ENCODE results near the gene KCNMB1. TPM values are rescaled to one million over a fixed set of nuclear protein-coding genes. Genes with fewer than 3 reads are reported as not detected.

Gene KCNMB1
- total and polyA plus RNA-seq, 10 of the 15 experiments (the other 5 are each of a cell fraction or from before 2014, with no cell fraction given) = 1.2 to 3.6 (median 2.6) TPM

DNA sequence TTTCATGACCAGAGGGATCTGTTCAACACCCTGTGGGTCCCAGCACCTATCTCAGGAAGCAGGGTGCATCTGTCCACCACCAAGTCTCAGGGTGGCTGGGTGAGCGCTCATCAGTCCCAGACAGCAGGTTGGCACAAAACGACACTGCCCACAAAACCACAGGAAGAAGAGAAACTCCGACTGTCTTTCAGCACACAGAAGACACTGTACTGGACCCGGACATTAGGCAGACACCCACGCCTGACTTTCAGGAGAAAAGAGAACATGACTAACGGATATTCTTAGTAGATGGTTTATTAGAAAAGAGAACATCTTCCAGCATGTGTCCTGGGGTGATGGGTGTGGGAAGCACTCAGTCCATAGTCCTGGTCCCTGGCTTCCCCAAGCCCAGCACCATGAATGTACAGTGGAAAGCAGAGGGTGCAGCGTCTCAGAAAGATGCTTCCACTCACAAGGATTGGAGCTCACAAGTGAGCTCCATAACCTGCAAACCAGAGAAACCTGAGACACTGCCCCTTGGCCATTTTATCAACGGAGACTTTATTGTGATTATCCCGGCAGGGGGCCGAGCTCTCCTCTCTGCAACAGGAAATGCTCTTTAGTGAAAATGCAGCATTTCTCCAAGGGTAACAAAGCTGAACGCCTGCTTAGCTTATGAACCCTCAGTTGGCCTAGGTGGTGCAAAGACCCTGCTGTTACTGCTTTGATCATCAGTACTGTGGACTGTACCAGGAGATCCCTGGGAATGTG lies 55.8 kb downstream of the KCNMB1 start (continued):
- TF ChIP-seq, protein P1, sequence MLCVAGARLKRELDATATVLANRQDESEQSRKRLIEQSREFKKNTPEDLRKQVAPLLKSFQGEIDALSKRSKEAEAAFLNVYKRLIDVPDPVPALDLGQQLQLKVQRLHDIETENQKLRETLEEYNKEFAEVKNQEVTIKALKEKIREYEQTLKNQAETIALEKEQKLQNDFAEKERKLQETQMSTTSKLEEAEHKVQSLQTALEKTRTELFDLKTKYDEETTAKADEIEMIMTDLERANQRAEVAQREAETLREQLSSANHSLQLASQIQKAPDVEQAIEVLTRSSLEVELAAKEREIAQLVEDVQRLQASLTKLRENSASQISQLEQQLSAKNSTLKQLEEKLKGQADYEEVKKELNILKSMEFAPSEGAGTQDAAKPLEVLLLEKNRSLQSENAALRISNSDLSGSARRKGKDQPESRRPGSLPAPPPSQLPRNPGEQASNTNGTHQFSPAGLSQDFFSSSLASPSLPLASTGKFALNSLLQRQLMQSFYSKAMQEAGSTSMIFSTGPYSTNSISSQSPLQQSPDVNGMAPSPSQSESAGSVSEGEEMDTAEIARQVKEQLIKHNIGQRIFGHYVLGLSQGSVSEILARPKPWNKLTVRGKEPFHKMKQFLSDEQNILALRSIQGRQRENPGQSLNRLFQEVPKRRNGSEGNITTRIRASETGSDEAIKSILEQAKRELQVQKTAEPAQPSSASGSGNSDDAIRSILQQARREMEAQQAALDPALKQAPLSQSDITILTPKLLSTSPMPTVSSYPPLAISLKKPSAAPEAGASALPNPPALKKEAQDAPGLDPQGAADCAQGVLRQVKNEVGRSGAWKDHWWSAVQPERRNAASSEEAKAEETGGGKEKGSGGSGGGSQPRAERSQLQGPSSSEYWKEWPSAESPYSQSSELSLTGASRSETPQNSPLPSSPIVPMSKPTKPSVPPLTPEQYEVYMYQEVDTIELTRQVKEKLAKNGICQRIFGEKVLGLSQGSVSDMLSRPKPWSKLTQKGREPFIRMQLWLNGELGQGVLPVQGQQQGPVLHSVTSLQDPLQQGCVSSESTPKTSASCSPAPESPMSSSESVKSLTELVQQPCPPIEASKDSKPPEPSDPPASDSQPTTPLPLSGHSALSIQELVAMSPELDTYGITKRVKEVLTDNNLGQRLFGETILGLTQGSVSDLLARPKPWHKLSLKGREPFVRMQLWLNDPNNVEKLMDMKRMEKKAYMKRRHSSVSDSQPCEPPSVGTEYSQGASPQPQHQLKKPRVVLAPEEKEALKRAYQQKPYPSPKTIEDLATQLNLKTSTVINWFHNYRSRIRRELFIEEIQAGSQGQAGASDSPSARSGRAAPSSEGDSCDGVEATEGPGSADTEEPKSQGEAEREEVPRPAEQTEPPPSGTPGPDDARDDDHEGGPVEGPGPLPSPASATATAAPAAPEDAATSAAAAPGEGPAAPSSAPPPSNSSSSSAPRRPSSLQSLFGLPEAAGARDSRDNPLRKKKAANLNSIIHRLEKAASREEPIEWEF (IDR thresholded peaks at IDR 0.05; ENCODE audit: insufficient replicate concordance, low read depth, low read length) = no peak
- TF ChIP-seq IKZF2 (IDR thresholded peaks at IDR 0.05) (peak; percentile 64 to 76), MYB (IDR thresholded peaks at IDR 0.05; ENCODE audit: borderline replicate concordance, low read depth, low read length) (0 out of 2 replicates have a peak, but pooled peaks have one; percentile 11), SMC3 (IDR thresholded peaks at IDR 0.05; ENCODE audit: borderline replicate concordance, low read length) (no peak; the same call in 1 of the 2 replicates), MXI1 (IDR thresholded peaks at IDR 0.05; ENCODE audit: low read depth, low read length) (no peak), RAD51 (IDR thresholded peaks at IDR 0.05) (no peak), NBN (IDR thresholded peaks at IDR 0.05) (no peak), KAT2A (conservative IDR thresholded peaks at IDR 0.05; ENCODE audit: control insufficient read depth, low read depth, low read length) (no peak), YBX1 (IDR thresholded peaks at IDR 0.05) (no peak), IRF4 (IDR thresholded peaks at IDR 0.05; ENCODE audit: low read depth, low read length) (no peak), CBX5 (IDR thresholded peaks at IDR 0.05; ENCODE audit: low read depth) (no peak), NR2C2 (IDR thresholded peaks at IDR 0.05; ENCODE audit: borderline replicate concordance, control insufficient read depth, insufficient read length, low read depth) (no peak), KDM1A (IDR thresholded peaks at IDR 0.05; ENCODE audit: borderline replicate concordance) (no peak), RELA (IDR thresholded peaks at IDR 0.05; ENCODE audit: borderline replicate concordance, partially characterized antibody) (no peak), CREB1 (IDR thresholded peaks at IDR 0.05; ENCODE audit: low read depth) (0 out of 2 replicates have a peak, but pooled peaks have one; percentile 30), SP1 (IDR thresholded peaks at IDR 0.05; ENCODE audit: low read depth, low read length) (no peak), ZNF274 (IDR thresholded peaks at IDR 0.05; ENCODE audit: insufficient read depth, insufficient read length) (no peak), ASH2L (IDR thresholded peaks at IDR 0.05; ENCODE audit: borderline replicate concordance, low read depth) (no peak), SRF (IDR thresholded peaks at IDR 0.05; ENCODE audit: low read depth in 2 of 2, low read length in 2 of 2) (no peak), TARDBP (IDR thresholded peaks at IDR 0.05; ENCODE audit: borderline replicate concordance) (no peak), YY1 (IDR thresholded peaks at IDR 0.05; ENCODE audit: low read depth, low read length) (no peak), FOXK2 (IDR thresholded peaks at IDR 0.05) (no peak), CHD1 (IDR thresholded peaks at IDR 0.05; ENCODE audit: low read depth, low read length) (no peak), POLR2AphosphoS2 (IDR thresholded peaks at IDR 0.05; ENCODE audit: low read depth, low read length) (no peak), RUNX3 (IDR thresholded peaks at IDR 0.05; ENCODE audit: low read length) (peak; percentile 93), PAX8 (IDR thresholded peaks at IDR 0.05) (no peak), MEF2A (IDR thresholded peaks at IDR 0.05; ENCODE audit: insufficient read depth, low read depth, low read length) (no peak), ZNF24 (IDR thresholded peaks at IDR 0.05) (no peak)
- TF ChIP-seq, protein P2, sequence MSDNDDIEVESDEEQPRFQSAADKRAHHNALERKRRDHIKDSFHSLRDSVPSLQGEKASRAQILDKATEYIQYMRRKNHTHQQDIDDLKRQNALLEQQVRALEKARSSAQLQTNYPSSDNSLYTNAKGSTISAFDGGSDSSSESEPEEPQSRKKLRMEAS (IDR thresholded peaks at IDR 0.05; ENCODE audit: low read depth, low read length) = no peak
